ENCODE measurements around the gene PUM2. TPM values are rescaled to one million over a fixed set of nuclear protein-coding genes. Genes with fewer than 3 reads are reported as not detected.
A peak's percentile ranks its signal among the peaks of the same experiment; 100 is the strongest.
"Not testable (repeated sequence)": the region's sequence is repeated elsewhere in the genome, so short reads cannot be mapped to it uniquely, and the experiment has no call there.

Gene PUM2
- total RNA-seq, 6 experiments from 2014 or later, result 60.3 to 69.0 (median 64.8) TPM

GRCh38 chr2:20371323-20372025, 20.8 kb upstream of the PUM2 start:
- DNase-seq, result no peak
- H3K27me3 Mint-ChIP-seq (ENCODE audit: insufficient read depth), result peaks cover 11% of the 10 kb centered on the region
- TF ChIP-seq, protein P1, sequence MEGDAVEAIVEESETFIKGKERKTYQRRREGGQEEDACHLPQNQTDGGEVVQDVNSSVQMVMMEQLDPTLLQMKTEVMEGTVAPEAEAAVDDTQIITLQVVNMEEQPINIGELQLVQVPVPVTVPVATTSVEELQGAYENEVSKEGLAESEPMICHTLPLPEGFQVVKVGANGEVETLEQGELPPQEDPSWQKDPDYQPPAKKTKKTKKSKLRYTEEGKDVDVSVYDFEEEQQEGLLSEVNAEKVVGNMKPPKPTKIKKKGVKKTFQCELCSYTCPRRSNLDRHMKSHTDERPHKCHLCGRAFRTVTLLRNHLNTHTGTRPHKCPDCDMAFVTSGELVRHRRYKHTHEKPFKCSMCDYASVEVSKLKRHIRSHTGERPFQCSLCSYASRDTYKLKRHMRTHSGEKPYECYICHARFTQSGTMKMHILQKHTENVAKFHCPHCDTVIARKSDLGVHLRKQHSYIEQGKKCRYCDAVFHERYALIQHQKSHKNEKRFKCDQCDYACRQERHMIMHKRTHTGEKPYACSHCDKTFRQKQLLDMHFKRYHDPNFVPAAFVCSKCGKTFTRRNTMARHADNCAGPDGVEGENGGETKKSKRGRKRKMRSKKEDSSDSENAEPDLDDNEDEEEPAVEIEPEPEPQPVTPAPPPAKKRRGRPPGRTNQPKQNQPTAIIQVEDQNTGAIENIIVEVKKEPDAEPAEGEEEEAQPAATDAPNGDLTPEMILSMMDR (IDR thresholded peaks at IDR 0.05), result no peak

GRCh38 chr2:20370191-20370590, 19.5 kb upstream of the PUM2 start:
- Mint-ChIP-seq H3K9me3 (no peaks in the 10 kb centered on the region; the same call in 1 of the 2 replicates), H3K36me3 (ENCODE audit: low read depth) (no peaks in the 10 kb centered on the region), H3K27ac (no peak overlapping the region), H3K27me3 (ENCODE audit: insufficient read depth) (peaks cover 6% of the 10 kb centered on the region), H3K4me1 (ENCODE audit: low read depth) (peaks cover 28% of the 10 kb centered on the region), H3K4me3 (no peak overlapping the region)
- no peak for DNase-seq
- TF ChIP-seq, protein P1 (IDR thresholded peaks at IDR 0.05), result no peak

More at GRCh38 chr2:20371323-20372025, 20.8 kb upstream of the PUM2 start:
- Mint-ChIP-seq H3K27ac (no peak overlapping the region), H3K36me3 (ENCODE audit: low read depth) (no peaks in the 10 kb centered on the region), H3K4me3 (no peak overlapping the region), H3K9me3 (no peaks in the 10 kb centered on the region; the same call in 1 of the 2 replicates), H3K4me1 (ENCODE audit: low read depth) (peaks cover 15% of the 10 kb centered on the region)

GRCh38 chr2:20369366-20369765, 18.7 kb upstream of the PUM2 start:
- TF ChIP-seq, protein P1 (IDR thresholded peaks at IDR 0.05), result no peak
- no peak overlapping the region for H3K27ac Mint-ChIP-seq
- H3K9me3 Mint-ChIP-seq, result no peaks in the 10 kb centered on the region; the same call in 1 of the 2 replicates
- H3K27me3 Mint-ChIP-seq (ENCODE audit: insufficient read depth), result peaks cover 6% of the 10 kb centered on the region
- no peaks in the 10 kb centered on the region for H3K36me3 Mint-ChIP-seq (ENCODE audit: low read depth)
- peaks cover 32% of the 10 kb centered on the region for H3K4me1 Mint-ChIP-seq (ENCODE audit: low read depth)
- no peak for DNase-seq
- no peak overlapping the region for H3K4me3 Mint-ChIP-seq

DNA sequence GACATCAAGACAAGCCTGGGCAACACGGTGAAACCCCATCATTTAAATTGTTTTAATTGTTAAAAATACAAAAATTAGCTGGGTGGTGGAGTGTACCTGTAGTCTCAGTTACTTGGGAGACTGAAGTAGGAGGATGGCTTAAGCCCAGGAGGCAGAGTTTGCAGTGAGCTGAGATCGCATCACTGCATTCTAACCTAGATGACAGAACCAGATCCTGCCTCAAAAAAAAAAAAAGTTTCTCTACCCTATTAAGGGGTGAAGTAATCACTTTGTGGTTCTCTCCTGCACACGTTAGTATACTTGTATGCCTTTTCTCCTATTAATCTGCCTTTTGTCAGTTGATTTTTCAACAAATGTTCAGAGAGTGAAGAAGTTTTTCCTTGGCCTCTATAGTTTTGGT, 18.1 kb upstream of the PUM2 start:
- Mint-ChIP-seq H3K4me1 (ENCODE audit: low read depth) (peaks cover 32% of the 10 kb centered on the region), H3K36me3 (ENCODE audit: low read depth) (no peaks in the 10 kb centered on the region), H3K27me3 (ENCODE audit: insufficient read depth) (peaks cover 6% of the 10 kb centered on the region), H3K27ac (no peak overlapping the region), H3K9me3 (no peaks in the 10 kb centered on the region; the same call in 1 of the 2 replicates), H3K4me3 (no peak overlapping the region)
- TF ChIP-seq, protein P1 (IDR thresholded peaks at IDR 0.05), result no peak
- DNase-seq, result no peak

- not testable (repeated sequence) for H3K36me3 Mint-ChIP-seq (ENCODE audit: low read depth); H3K27ac Mint-ChIP-seq; DNase-seq; H3K27me3 Mint-ChIP-seq (ENCODE audit: insufficient read depth); H3K4me3 Mint-ChIP-seq; H3K9me3 Mint-ChIP-seq
- peaks cover 32% of the 10 kb centered on the region for H3K4me1 Mint-ChIP-seq (ENCODE audit: low read depth)
Measured at GRCh38 chr2:20367929-20368328, 17.3 kb upstream of the PUM2 start.

DNA sequence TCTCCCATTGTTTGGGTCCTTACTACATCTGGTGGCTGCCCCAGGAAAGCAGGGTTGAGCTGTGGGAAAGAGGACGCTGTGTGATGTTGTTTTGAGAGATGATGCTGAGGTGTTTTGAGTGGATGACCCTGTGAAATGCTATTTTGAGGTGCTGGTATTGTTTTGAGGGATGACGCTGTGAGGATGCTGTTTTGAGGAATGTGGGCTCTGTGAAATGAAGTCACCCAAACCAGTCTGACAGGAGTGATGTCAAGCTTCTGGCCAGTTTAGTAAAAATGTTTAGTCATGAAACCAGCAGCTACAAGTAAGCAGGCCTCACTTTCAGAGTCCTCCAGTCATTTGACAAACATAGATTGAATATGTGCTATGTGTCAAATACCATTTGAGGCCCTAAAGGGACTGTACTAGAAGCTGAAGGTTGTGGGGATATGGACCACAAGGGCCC, 16.1 kb upstream of the PUM2 start:
- no peak overlapping the region for H3K4me3 Mint-ChIP-seq
- TF ChIP-seq, protein P1 (IDR thresholded peaks at IDR 0.05), result no peak
- H3K27ac Mint-ChIP-seq, result peak overlapping the region; percentile 22

More for the DNA sequence above, 16.1 kb upstream of the PUM2 start:
- H3K36me3 Mint-ChIP-seq (ENCODE audit: low read depth), result no peaks in the 10 kb centered on the region
- H3K27me3 Mint-ChIP-seq (ENCODE audit: insufficient read depth), result peaks cover 3% of the 10 kb centered on the region
- no peaks in the 10 kb centered on the region; the same call in 1 of the 2 replicates for H3K9me3 Mint-ChIP-seq
- DNase-seq, result no peak
- H3K4me1 Mint-ChIP-seq (ENCODE audit: low read depth), result peaks cover 37% of the 10 kb centered on the region
